Stimulated activated CD4-positive, alpha-beta T cell treated with anti-CD3 and anti-CD28 coated beads, Interleukin-1b, Interleukin-23, amount 100 ng/mL, for 24 hours (primary cell): ENCODE data around the gene RNF40.

ENCODE experiments used
- DNase-seq, 4 experiments: peaks; one replicate each; pipeline ENCODE4 v3.0.0-alpha.2; 2020; ENCODE audit warnings: low read depth in 4 of 4, low spot score in 1 of 4

RNF40 gene

GRCh38 chr16:30761928-30762902, at the start of gene RNF40, which contains the start of gene CFAP119:
TSS of gene RNF40 (plus strand) at chr16:30762322. CDS start at chr16:30762546, 224 bp downstream.
TSS of gene CFAP119 (minus strand) at chr16:30762062. CDS start at chr16:30761748, 314 bp downstream.
- DNase-seq = peak; percentile 64 to 87 (median 79)

- peak in 3 of 4 experiments; percentile 12 to 25 (median 19) for DNase-seq
These were observed 46.2 kb upstream of the RNF40 start for GRCh38 chr16:30715750-30716445.

GRCh38 chr16:30720086-30720485, 42.0 kb upstream of the RNF40 start:
- no peak for DNase-seq

DNA sequence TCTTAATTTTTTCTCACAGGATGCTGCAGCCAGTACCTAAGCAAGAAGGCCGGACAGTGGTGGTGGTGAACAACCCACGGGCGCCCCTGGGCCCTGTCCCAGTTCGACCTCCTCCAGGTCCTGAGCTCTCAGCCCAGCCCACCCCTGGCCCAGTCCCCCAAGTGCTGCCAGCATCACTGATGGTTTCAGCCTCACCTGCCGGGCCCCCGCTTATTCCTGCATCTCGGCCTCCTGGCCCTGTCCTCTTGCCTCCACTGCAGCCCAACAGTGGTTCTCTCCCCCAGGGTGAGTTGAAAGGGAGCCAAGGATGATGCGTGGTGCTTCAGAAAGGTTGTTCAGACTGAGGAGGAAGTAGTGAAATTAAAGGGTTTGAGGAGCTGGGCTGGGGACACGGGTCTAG, 41.4 kb upstream of the RNF40 start:
- DNase-seq = no peak

DNA sequence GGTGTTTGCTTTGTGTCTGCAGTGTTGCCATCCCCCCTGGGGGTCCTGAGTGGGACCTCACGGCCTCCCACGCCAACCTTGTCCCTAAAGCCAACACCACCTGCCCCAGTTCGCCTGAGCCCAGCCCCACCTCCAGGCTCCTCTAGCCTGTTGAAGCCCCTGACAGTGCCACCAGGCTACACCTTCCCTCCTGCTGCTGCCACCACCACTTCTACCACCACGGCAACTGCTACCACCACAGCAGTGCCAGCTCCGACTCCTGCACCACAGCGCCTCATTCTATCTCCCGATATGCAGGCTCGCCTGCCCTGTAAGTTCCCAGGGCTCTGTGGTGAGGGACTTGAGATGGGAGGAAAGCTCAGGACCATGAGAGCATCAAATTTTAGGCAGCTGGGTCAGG, 41.0 kb upstream of the RNF40 start:
- no peak for DNase-seq

GRCh38 chr16:30721606-30722005, 40.5 kb upstream of the RNF40 start:
- DNase-seq = no peak

DNA sequence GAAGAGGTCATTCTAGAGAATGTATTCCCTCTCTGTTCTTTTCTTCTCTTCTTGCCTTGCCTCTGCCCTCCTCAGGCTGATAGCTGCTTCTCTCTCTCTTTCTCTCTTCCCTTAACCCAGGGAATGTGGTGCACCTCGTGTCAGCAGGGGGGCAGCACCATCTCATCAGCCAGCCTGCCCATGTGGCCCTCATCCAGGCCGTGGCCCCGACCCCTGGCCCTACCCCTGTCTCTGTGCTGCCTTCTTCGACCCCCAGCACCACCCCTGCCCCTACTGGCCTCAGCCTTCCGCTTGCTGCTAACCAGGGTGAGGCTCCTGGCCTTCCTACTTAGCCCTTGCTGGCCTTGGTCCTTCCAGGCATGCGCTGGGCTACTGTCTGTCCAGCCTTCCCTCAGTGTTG, 39.7 kb upstream of the RNF40 start:
- no peak for DNase-seq

GRCh38 chr16:30722916-30723315, 39.2 kb upstream of the RNF40 start:
- no peak for DNase-seq

GRCh38 chr16:30723725-30724355, 38.3 kb upstream of the RNF40 start:
- no peak for DNase-seq

DNA sequence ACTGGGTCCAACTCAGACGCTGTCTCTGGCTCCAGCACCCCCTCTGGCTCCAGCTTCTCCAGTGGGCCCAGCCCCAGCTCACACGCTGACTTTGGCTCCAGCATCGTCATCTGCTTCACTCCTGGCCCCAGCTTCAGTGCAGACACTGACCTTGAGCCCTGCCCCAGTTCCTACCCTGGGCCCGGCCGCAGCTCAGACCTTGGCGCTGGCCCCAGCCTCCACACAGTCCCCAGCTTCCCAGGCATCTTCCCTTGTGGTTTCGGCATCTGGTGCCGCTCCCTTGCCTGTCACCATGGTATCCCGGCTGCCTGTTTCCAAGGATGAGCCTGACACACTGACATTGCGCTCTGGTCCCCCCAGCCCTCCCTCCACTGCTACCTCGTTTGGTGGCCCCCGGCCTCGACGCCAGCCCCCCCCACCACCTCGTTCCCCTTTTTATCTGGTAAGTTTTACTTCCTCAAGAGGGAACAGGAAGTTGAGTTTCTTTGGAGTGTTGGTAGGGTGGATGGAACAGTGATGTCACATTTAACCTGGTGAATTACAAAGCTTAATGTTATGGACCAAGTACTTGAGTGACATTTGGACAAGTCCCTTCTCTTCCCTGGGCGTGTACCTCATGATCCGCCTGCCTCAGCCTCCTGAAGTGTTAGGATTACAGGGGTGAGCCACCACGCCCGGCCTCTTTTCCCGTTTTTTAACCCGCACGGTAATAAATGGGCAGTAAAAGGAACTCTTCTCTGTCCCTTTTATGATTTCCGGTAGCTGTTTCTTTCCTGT, 37.3 kb upstream of the RNF40 start:
- no peak for DNase-seq

DNA sequence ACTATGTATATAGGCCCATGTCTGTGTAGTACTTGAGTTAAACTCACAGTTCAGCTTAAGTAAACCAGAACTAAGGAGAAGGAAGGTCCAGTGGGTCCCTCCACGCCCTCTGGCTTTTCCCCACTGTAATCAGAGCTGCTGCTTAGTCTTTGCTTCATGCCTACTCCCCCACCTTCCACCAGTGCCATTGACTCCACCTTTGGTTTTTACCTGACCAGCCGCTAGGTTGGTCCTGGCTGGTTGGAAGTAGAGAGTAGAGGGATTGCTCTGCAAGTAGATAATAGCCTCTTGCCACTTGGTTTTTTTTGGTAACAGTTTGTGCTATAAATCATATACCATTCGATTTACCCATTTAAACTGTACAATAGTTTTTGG, 36.7 kb upstream of the RNF40 start:
- DNase-seq = no peak

DNA sequence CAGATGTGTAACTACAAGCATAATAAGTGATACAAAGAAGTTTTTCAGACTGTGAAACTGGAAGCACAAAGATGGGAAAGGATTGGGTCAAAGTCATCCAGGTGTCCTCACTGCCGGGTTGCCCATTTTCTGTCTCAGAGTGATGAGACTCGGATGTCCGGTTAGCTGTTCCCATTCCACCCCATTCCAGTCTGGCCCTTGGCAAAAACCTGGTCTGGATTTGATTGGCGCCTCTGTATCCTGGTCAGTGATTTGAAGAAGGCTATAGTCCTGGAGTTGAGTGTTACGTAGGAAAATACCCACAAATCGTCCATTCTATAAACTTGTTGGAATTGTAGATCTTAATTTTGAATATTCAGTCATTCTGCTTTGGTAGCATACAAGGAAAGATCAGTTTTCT, 33.8 kb upstream of the RNF40 start:
- DNase-seq = no peak

DNA sequence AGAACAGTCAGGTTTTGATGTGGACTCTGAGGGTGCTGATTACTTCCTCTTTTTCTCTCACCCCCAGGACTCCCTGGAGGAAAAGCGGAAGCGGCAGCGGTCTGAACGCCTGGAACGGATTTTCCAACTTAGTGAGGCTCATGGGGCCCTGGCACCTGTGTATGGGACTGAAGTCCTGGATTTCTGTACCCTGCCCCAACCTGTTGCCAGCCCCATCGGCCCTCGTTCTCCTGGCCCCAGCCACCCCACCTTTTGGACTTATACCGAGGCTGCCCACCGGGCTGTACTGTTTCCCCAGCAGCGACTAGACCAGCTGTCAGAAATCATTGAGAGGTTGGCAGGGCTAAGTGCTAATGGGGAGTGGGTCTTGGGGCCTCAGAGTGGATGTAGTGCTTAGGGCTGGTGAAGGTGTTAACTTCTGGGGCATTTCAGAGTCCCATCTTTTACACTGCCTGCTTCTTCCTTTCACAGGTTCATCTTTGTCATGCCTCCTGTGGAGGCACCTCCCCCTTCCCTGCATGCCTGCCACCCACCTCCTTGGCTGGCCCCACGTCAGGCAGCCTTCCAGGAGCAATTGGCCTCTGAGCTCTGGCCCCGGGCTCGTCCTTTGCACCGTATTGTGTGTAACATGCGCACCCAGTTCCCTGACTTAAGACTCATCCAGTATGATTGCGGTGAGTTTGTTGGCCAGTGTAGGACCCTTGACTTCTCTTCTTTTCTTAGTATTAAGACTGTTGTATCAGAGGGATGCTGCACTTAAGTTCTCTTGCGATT, 33.0 kb upstream of the RNF40 start:
- DNase-seq = no peak

DNA sequence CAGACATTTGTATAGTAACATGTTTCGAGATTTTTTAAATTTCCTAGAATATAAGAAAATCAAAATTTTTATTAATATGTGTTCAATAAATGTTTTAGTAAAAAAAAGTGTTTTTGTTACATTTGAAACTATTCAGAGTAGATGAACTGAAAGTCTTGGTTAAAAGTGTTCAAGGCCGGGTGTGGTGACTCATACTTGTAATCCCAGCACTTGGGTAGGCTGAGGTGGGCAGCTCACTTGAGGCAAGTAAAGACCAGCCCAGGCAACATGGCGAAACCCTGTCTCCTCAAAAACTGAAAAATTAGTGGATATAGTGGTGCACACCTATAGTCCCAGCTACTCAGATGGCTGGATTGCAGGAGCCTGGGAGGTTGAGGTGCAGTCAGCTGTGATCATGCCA, 30.7 kb upstream of the RNF40 start:
- DNase-seq = no peak

- DNase-seq = no peak
These were observed 24.9 kb upstream of the RNF40 start for GRCh38 chr16:30736995-30737793.

- DNase-seq = no peak
These were observed 24.1 kb upstream of the RNF40 start for GRCh38 chr16:30737794-30738648.

DNA sequence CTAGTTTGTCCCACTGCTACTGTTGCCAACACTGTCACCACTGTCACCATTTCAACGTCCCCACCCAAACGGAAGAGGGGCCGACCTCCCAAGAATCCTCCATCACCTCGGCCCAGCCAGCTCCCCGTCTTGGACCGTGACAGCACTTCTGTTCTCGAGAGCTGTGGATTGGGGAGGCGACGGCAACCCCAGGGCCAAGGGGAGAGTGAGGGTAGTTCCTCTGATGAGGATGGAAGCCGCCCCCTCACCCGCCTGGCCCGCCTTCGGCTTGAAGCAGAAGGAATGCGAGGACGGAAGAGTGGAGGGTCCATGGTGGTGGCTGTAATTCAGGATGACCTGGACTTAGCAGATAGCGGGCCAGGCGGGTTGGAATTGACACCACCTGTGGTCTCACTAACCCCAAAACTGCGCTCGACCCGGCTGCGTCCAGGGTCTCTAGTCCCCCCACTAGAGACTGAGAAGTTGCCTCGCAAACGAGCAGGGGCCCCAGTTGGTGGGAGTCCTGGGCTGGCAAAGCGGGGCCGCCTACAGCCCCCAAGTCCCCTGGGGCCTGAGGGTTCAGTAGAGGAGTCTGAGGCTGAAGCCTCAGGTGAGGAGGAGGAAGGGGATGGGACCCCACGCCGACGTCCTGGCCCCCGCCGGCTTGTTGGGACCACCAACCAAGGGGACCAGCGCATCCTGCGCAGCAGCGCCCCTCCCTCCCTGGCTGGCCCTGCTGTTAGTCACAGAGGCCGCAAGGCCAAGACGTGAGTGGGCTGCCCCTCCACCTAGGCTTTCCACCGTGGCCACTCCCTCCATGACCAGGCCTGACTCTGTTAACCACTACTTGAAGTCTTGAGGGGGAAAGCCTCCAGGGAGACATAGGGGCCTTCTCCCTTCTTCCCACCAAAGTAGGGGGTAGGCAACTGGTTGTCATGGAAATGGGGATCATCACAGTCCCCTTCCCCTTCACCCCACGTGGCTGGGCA, 22.9 kb upstream of the RNF40 start:
- DNase-seq = no peak
